Common myeloid progenitor, CD34-positive (primary cell): ENCODE data around the gene EMILIN2. TPM values are rescaled to one million over a fixed set of nuclear protein-coding genes. Genes with fewer than 3 reads are reported as not detected.
"Not testable (repeated sequence)": the region's sequence is repeated elsewhere in the genome, so short reads cannot be mapped to it uniquely, and the experiment has no call there.

Experiments
- CTCF ChIA-PET: fragments of 350-600 bp; sonication (Branson Sonifier 250); formaldehyde crosslinking; loops from one replicate; lab custom pipeline; 2021; ENCODE audit warnings: antibody characterized with exemption; lab: Charles Lee
- POLR2A ChIA-PET: fragments of 350-600 bp; sonication (Branson Sonifier 250); formaldehyde crosslinking; loops from one replicate; lab custom pipeline; 2021; ENCODE audit warnings: antibody characterized with exemption; lab: Charles Lee
- DNase-seq, 3 donors: peaks; one replicate each; pipeline versions ENCODE4 v3.0.0 to v3.0.0-alpha.2; 2013
- H3K27ac ChIP-seq, 2 experiments: 1 replicate in 1 of 2; 2 replicates in 1 of 2; pipeline ENCODE4 v1.7.0; 2013; ENCODE audit warnings: inconsistent platforms in 2 of 2, low read length in 2 of 2, mild to moderate bottlenecking in 2 of 2, low read depth in 1 of 2, moderate library complexity in 1 of 2; ENCODE audit not compliant: severe bottlenecking in 2 of 2, insufficient read depth in 1 of 2, poor library complexity in 1 of 2
- H3K27me3 ChIP-seq, 5 experiments: replicated peaks in 2 of 5; 1 replicate in 3 of 5; 2 replicates in 2 of 5; pipeline versions ENCODE4 v1.6.1 to v1.7.0; 2013; ENCODE audit warnings: low read length in 4 of 5, mild to moderate bottlenecking in 2 of 5, moderate library complexity in 2 of 5, inconsistent platforms in 1 of 5; ENCODE audit not compliant: insufficient read depth in 5 of 5, control insufficient read depth in 4 of 5
- H3K36me3 ChIP-seq, 4 experiments: 1 replicate in 2 of 4; 2 replicates in 2 of 4; pipeline versions ENCODE4 v1.6.1 to v1.7.0; 2013; ENCODE audit warnings: low read length in 3 of 4, control low read depth in 1 of 4, mild to moderate bottlenecking in 1 of 4; ENCODE audit not compliant: control insufficient read depth in 4 of 4, insufficient read depth in 4 of 4
- H3K4me1 ChIP-seq, 4 experiments: 1 replicate in 3 of 4; 2 replicates in 1 of 4; pipeline versions ENCODE4 v1.6.1 to v1.7.1; 2013; ENCODE audit warnings: low read length in 3 of 4, mild to moderate bottlenecking in 3 of 4, control low read depth in 1 of 4, inconsistent platforms in 1 of 4, moderate library complexity in 1 of 4; ENCODE audit not compliant: control insufficient read depth in 4 of 4, insufficient read depth in 4 of 4; ENCODE audit errors: control extremely low read depth in 1 of 4
- H3K4me3 ChIP-seq, 7 experiments: 1 replicate in 4 of 7; 2 replicates in 3 of 7; pipeline versions ENCODE4 v1.5.1 to v1.7.0; 2013; ENCODE audit warnings: mild to moderate bottlenecking in 7 of 7, low read length in 6 of 7, moderate library complexity in 6 of 7, inconsistent platforms in 2 of 7, low read depth in 2 of 7, control low read depth in 1 of 7; ENCODE audit not compliant: insufficient read depth in 4 of 7, control insufficient read depth in 1 of 7; ENCODE audit errors: extremely low read depth in 1 of 7
- H3K9me3 ChIP-seq, 5 experiments: 1 replicate in 4 of 5; 2 replicates in 1 of 5; pipeline versions ENCODE4 v1.6.1 to v1.7.1; 2013; ENCODE audit warnings: low read length in 4 of 5, mild to moderate bottlenecking in 2 of 5, inconsistent platforms in 1 of 5, low read depth in 1 of 5, moderate library complexity in 1 of 5; ENCODE audit not compliant: control insufficient read depth in 4 of 5, insufficient read depth in 2 of 5; ENCODE audit errors: control extremely low read depth in 1 of 5
- WGBS: methylation state at CpG from one replicate; pipeline ENCODE4 v1.1.5; 2013; ENCODE audit not compliant: insufficient coverage; 5-methylcytosine and 5-hydroxymethylcytosine counted together
- polyA plus RNA-seq: library from polyadenylated mRNA; unstranded; fragments of 120-200 nt; gene quantifications from one replicate; pipeline ENCODE4 v1.2.1, GENCODE V29; 2013

The EMILIN2 gene
- 21.0 TPM for polyA plus RNA-seq

- Histone ChIP-seq H3K4me3 (peak within 1 kb of the TSS; percentile 65 to 81 (median 73)), H3K36me3 (no peaks in the 10 kb centered on the region), H3K27me3 (peaks cover 0 to 18% (median 5%) of the 10 kb centered on the region in 5 experiments), H3K9me3 (no peaks in the 10 kb centered on the region), H3K27ac (peak within 1 kb of the TSS in 1 of 2 experiments; percentile 34), H3K4me1 (peaks cover 2 to 42% (median 27%) of the 10 kb centered on the region in 4 experiments)
- under 1% methylated on average over 73 of the region's 80 CpGs for WGBS
- ChIA-PET CTCF (interaction anchor here (1.1 to 1.8 kb wide), 4 partner anchors 15 to 151 kb away, joined by 3 to 5 read pairs (median 4); no protein-coding TSS in a partner anchor), POLR2A (interaction anchor here (0.7 to 0.8 kb wide), 2 partner anchors 60 to 832 kb away, joined by 3 read pairs; no protein-coding TSS in a partner anchor)
- DNase-seq = peak; percentile 86 to 95 (median 94)
Measured at GRCh38 chr18:2846636-2847316, at the start of gene EMILIN2. Gene EMILIN2 (plus strand): TSS chr18:2847006. CDS start chr18:2847189, 183 bp downstream.

- H3K27ac ChIP-seq = no peak overlapping the region
- H3K4me3 ChIP-seq = no peak overlapping the region
- ChIA-PET POLR2A (no interaction called here), CTCF (no interaction called here)
- no CpG with 5 or more reads among the region's 1 CpG for WGBS
- no peak for DNase-seq
- no peaks in the 10 kb centered on the region for H3K9me3 ChIP-seq
- H3K36me3 ChIP-seq = peaks cover 15 to 53% (median 33%) of the 10 kb centered on the region in 4 experiments
- no peaks in the 10 kb centered on the region for H3K4me1 ChIP-seq
- H3K27me3 ChIP-seq = no peaks in the 10 kb centered on the region
Measured at GRCh38 chr18:2797951-2798350, 48.9 kb upstream of the EMILIN2 start.

- ChIA-PET POLR2A (no interaction called here), CTCF (no interaction called here)
- H3K36me3 ChIP-seq = peaks cover 21 to 58% (median 39%) of the 10 kb centered on the region in 4 experiments
- no peak overlapping the region for H3K4me3 ChIP-seq
- no peak for DNase-seq
- H3K27ac ChIP-seq = no peak overlapping the region
- WGBS = no CpG with 5 or more reads among the region's 2 CpGs
- no peaks in the 10 kb centered on the region for H3K9me3 ChIP-seq
- H3K27me3 ChIP-seq = no peaks in the 10 kb centered on the region
- H3K4me1 ChIP-seq = no peaks in the 10 kb centered on the region
Measured at GRCh38 chr18:2799369-2799768, 47.4 kb upstream of the EMILIN2 start.

- Histone ChIP-seq H3K27ac (peak overlapping the region in 1 of 2 experiments; percentile 25), H3K9me3 (peaks cover 0 to 9% (median 4%) of the 10 kb centered on the region in 5 experiments), H3K4me3 (no peak overlapping the region), H3K4me1 (no peaks in the 10 kb centered on the region), H3K27me3 (no peaks in the 10 kb centered on the region), H3K36me3 (peaks cover 6 to 23% (median 12%) of the 10 kb centered on the region in 4 experiments)
- POLR2A ChIA-PET = no interaction called here
- no peak for DNase-seq
- 100% methylated on average over 4 of the region's 8 CpGs for WGBS
- CTCF ChIA-PET = interaction anchor here (0.8 to 1.8 kb wide), 4 partner anchors 23 to 103 kb away, joined by 3 to 4 read pairs (median 4); no protein-coding TSS in a partner anchor
Measured at GRCh38 chr18:2805970-2806943, 40.5 kb upstream of the EMILIN2 start.

- H3K27ac ChIP-seq, H3K9me3 ChIP-seq, POLR2A ChIA-PET, H3K27me3 ChIP-seq, CTCF ChIA-PET, H3K4me1 ChIP-seq, DNase-seq, H3K4me3 ChIP-seq: not testable (repeated sequence)
- peaks cover 4 to 12% (median 9%) of the 10 kb centered on the region in 4 experiments for H3K36me3 ChIP-seq
- 100% methylated on average over 1 of the region's 2 CpGs for WGBS
Measured at GRCh38 chr18:2808640-2809039, 38.2 kb upstream of the EMILIN2 start.

- POLR2A ChIA-PET, CTCF ChIA-PET: not testable (repeated sequence)
- WGBS = 93% methylated on average over 6 of the region's 6 CpGs
Measured at GRCh38 chr18:2809666-2810183, 37.1 kb upstream of the EMILIN2 start.

More at GRCh38 chr18:2809666-2810183, 37.1 kb upstream of the EMILIN2 start:
- H3K9me3 ChIP-seq = peaks cover under 1 to 10% (median 7%) of the 10 kb centered on the region in 5 experiments
- not testable (repeated sequence) for H3K4me3 ChIP-seq, H3K27ac ChIP-seq, H3K27me3 ChIP-seq, DNase-seq, H3K4me1 ChIP-seq, H3K36me3 ChIP-seq
